CD8-positive, alpha-beta memory T cell (primary cell): ENCODE measurements around the gene DSCAM. TPM values are rescaled to one million over a fixed set of nuclear protein-coding genes. Genes with fewer than 3 reads are reported as not detected.
"Not testable (repeated sequence)": the region's sequence is repeated elsewhere in the genome, so short reads cannot be mapped to it uniquely, and the experiment has no call there.

Experiments
- CTCF ChIA-PET: fragments of 350-600 bp; sonication (Branson Sonifier 250); formaldehyde crosslinking; loops from one replicate; lab custom pipeline; 2021; ENCODE audit warnings: antibody characterized with exemption; lab: Charles Lee
- POLR2A ChIA-PET: fragments of 350-600 bp; sonication (Branson Sonifier 250); formaldehyde crosslinking; loops from one replicate; lab custom pipeline; 2021; ENCODE audit warnings: antibody characterized with exemption; lab: Charles Lee
- DNase-seq, 5 donors: peaks; one replicate each; pipeline versions ENCODE4 v3.0.0 to v3.0.0-alpha.2; 2020 to 2022; ENCODE audit warnings: mixed read lengths in 1 of 5
- H3K27ac ChIP-seq: one replicate; pipeline ENCODE4 v1.7.0; 2013; ENCODE audit warnings: low read depth, mild to moderate bottlenecking, low read length, moderate library complexity
- H3K27me3 ChIP-seq: 2 replicates; pipeline ENCODE4 v1.7.0; 2013; ENCODE audit warnings: low read length, mild to moderate bottlenecking; ENCODE audit not compliant: insufficient read depth, poor library complexity, severe bottlenecking
- H3K36me3 ChIP-seq: 2 replicates; pipeline ENCODE4 v1.7.0; 2013; ENCODE audit warnings: mild to moderate bottlenecking, low read length, moderate library complexity; ENCODE audit not compliant: insufficient read depth
- H3K4me1 ChIP-seq: 2 replicates; pipeline ENCODE4 v1.7.0; 2013; ENCODE audit warnings: mild to moderate bottlenecking, low read length, moderate library complexity; ENCODE audit not compliant: insufficient read depth
- H3K4me3 ChIP-seq: 2 replicates; pipeline ENCODE4 v1.7.0; 2013; ENCODE audit warnings: mild to moderate bottlenecking, low read length
- H3K9me3 ChIP-seq: 2 replicates; pipeline ENCODE4 v1.7.0; 2013; ENCODE audit warnings: mild to moderate bottlenecking, low read length
- H3K27ac Mint-ChIP-seq, 8 donors: one replicate each; pipeline ENCODE4 v1.8.0; 2020 to 2021; ENCODE audit warnings: mixed read lengths in 8 of 8, mild to moderate bottlenecking in 6 of 8, inconsistent platforms in 3 of 8, moderate library complexity in 3 of 8
- H3K27me3 Mint-ChIP-seq, 2 donors: one replicate each; pipeline ENCODE4 v1.8.0; 2020 to 2021; ENCODE audit warnings: mixed read lengths in 2 of 2, mild to moderate bottlenecking in 1 of 2, moderate library complexity in 1 of 2
- H3K36me3 Mint-ChIP-seq, 3 donors: one replicate each; pipeline ENCODE4 v1.8.0; 2020 to 2021; ENCODE audit warnings: mixed read lengths in 3 of 3, inconsistent platforms in 1 of 3, mild to moderate bottlenecking in 1 of 3
- H3K4me1 Mint-ChIP-seq, 3 donors: one replicate each; pipeline ENCODE4 v1.8.0; 2020 to 2021; ENCODE audit warnings: mixed read lengths in 3 of 3, inconsistent platforms in 1 of 3, mild to moderate bottlenecking in 1 of 3
- H3K4me3 Mint-ChIP-seq, 7 donors: one replicate each; pipeline ENCODE4 v1.8.0; 2020 to 2021; ENCODE audit warnings: mixed read lengths in 7 of 7, mild to moderate bottlenecking in 6 of 7, moderate library complexity in 4 of 7, inconsistent platforms in 2 of 7
- H3K9me3 Mint-ChIP-seq, 5 donors: one replicate each; pipeline ENCODE4 v1.8.0; 2020 to 2022; ENCODE audit warnings: mixed read lengths in 5 of 5, mild to moderate bottlenecking in 3 of 5, moderate library complexity in 2 of 5, inconsistent platforms in 1 of 5
- polyA plus RNA-seq: library from polyadenylated mRNA; unstranded; fragments of 300-500 nt; fragmentation: Illumina TruSeq; gene quantifications from one replicate; pipeline ENCODE4 v1.2.3, GENCODE V29; 2021
- total RNA-seq, 2 experiments: library from RNA; stranded (reverse); gene quantifications; one replicate each; pipeline ENCODE4 v1.2.3, GENCODE V29; 2021

Gene DSCAM
- total and polyA plus RNA-seq, 3 experiments from 2014 or later, result not detected

- H3K27me3 ChIP-seq, result no peaks in the 10 kb centered on the region
- no peaks in the 10 kb centered on the region for H3K27me3 Mint-ChIP-seq
- H3K4me3 ChIP-seq, result no peak overlapping the region
- ChIA-PET POLR2A (no interaction called here), CTCF (no interaction called here)
- no peaks in the 10 kb centered on the region for H3K4me1 Mint-ChIP-seq
- peaks cover 0 to 7% (median 3%) of the 10 kb centered on the region in 5 donors for H3K9me3 Mint-ChIP-seq
- H3K36me3 Mint-ChIP-seq, result peaks cover 0 to 1% (median 0%) of the 10 kb centered on the region in 3 donors
- DNase-seq, result no peak
- no peaks in the 10 kb centered on the region for H3K4me1 ChIP-seq
- no peak overlapping the region for H3K27ac ChIP-seq
- no peaks in the 10 kb centered on the region for H3K9me3 ChIP-seq
- H3K4me3 Mint-ChIP-seq, result no peak overlapping the region
- H3K27ac Mint-ChIP-seq, result no peak overlapping the region
- H3K36me3 ChIP-seq, result no peaks in the 10 kb centered on the region
Measured at GRCh38 chr21:40278345-40278744, 568.6 kb downstream of the DSCAM start.

- Mint-ChIP-seq H3K4me3 (no peak overlapping the region), H3K36me3 (peaks cover 0 to 1% (median 0%) of the 10 kb centered on the region in 3 donors), H3K9me3 (peaks cover 0 to 7% (median 4%) of the 10 kb centered on the region in 5 donors), H3K27ac (no peak overlapping the region), H3K27me3 (no peaks in the 10 kb centered on the region), H3K4me1 (no peaks in the 10 kb centered on the region)
- H3K27me3 ChIP-seq, result no peaks in the 10 kb centered on the region
- CTCF ChIA-PET, result no interaction called here
- POLR2A ChIA-PET, result no interaction called here
- no peaks in the 10 kb centered on the region for H3K4me1 ChIP-seq
- no peak for DNase-seq
- H3K36me3 ChIP-seq, result no peaks in the 10 kb centered on the region
- no peaks in the 10 kb centered on the region for H3K9me3 ChIP-seq
- H3K4me3 ChIP-seq, result no peak overlapping the region
- H3K27ac ChIP-seq, result no peak overlapping the region
Measured at GRCh38 chr21:40276001-40276400, 571.0 kb downstream of the DSCAM start.

GRCh38 chr21:40272037-40272436, 574.9 kb downstream of the DSCAM start:
- CTCF ChIA-PET, result no interaction called here
- no peak overlapping the region for H3K27ac Mint-ChIP-seq

GRCh38 chr21:40271164-40271563, 575.8 kb downstream of the DSCAM start:
- H3K4me3 ChIP-seq, result no peak overlapping the region
- H3K27me3 ChIP-seq, result no peaks in the 10 kb centered on the region
- no peak for DNase-seq
- H3K9me3 ChIP-seq, result no peaks in the 10 kb centered on the region
- H3K4me1 ChIP-seq, result no peaks in the 10 kb centered on the region
- peaks cover 2 to 11% (median 4%) of the 10 kb centered on the region in 5 donors for H3K9me3 Mint-ChIP-seq
- H3K4me3 Mint-ChIP-seq, result no peak overlapping the region
- no peak overlapping the region for H3K27ac Mint-ChIP-seq
- ChIA-PET POLR2A (no interaction called here), CTCF (no interaction called here)
- no peaks in the 10 kb centered on the region for H3K36me3 Mint-ChIP-seq
- H3K27ac ChIP-seq, result no peak overlapping the region
- no peaks in the 10 kb centered on the region for H3K27me3 Mint-ChIP-seq
- H3K36me3 ChIP-seq, result no peaks in the 10 kb centered on the region
- H3K4me1 Mint-ChIP-seq, result no peaks in the 10 kb centered on the region

More at GRCh38 chr21:40272037-40272436, 574.9 kb downstream of the DSCAM start:
- Mint-ChIP-seq H3K4me1 (no peaks in the 10 kb centered on the region), H3K4me3 (no peak overlapping the region), H3K27me3 (no peaks in the 10 kb centered on the region), H3K9me3 (peaks cover 0 to 11% (median 5%) of the 10 kb centered on the region in 5 donors), H3K36me3 (no peaks in the 10 kb centered on the region)
- H3K4me3 ChIP-seq, result no peak overlapping the region
- DNase-seq, result no peak
- no peaks in the 10 kb centered on the region for H3K36me3 ChIP-seq
- no peak overlapping the region for H3K27ac ChIP-seq
- H3K9me3 ChIP-seq, result no peaks in the 10 kb centered on the region
- H3K4me1 ChIP-seq, result no peaks in the 10 kb centered on the region
- H3K27me3 ChIP-seq, result no peaks in the 10 kb centered on the region
- POLR2A ChIA-PET, result no interaction called here

- no peaks in the 10 kb centered on the region for H3K27me3 Mint-ChIP-seq
- Histone ChIP-seq H3K4me1 (no peaks in the 10 kb centered on the region), H3K9me3 (no peaks in the 10 kb centered on the region), H3K27me3 (no peaks in the 10 kb centered on the region), H3K27ac (no peak overlapping the region), H3K36me3 (no peaks in the 10 kb centered on the region), H3K4me3 (no peak overlapping the region)
- H3K4me3 Mint-ChIP-seq, result no peak overlapping the region
- POLR2A ChIA-PET, result no interaction called here
- H3K9me3 Mint-ChIP-seq, result peaks cover 3 to 11% (median 5%) of the 10 kb centered on the region in 5 donors
- DNase-seq, result no peak
- no peak overlapping the region for H3K27ac Mint-ChIP-seq
- no peaks in the 10 kb centered on the region for H3K36me3 Mint-ChIP-seq
- H3K4me1 Mint-ChIP-seq, result no peaks in the 10 kb centered on the region
- CTCF ChIA-PET, result no interaction called here
Measured at GRCh38 chr21:40270047-40270446, 576.9 kb downstream of the DSCAM start.

GRCh38 chr21:40269239-40269638, 577.7 kb downstream of the DSCAM start:
- Histone ChIP-seq H3K4me1 (no peaks in the 10 kb centered on the region), H3K9me3 (no peaks in the 10 kb centered on the region), H3K27ac (no peak overlapping the region), H3K4me3 (no peak overlapping the region), H3K36me3 (no peaks in the 10 kb centered on the region), H3K27me3 (no peaks in the 10 kb centered on the region)
- ChIA-PET CTCF (no interaction called here), POLR2A (no interaction called here)
- Mint-ChIP-seq H3K36me3 (no peaks in the 10 kb centered on the region), H3K9me3 (peaks cover 3 to 11% (median 6%) of the 10 kb centered on the region in 5 donors), H3K27ac (no peak overlapping the region), H3K4me1 (no peaks in the 10 kb centered on the region), H3K27me3 (no peaks in the 10 kb centered on the region), H3K4me3 (no peak overlapping the region)
- no peak for DNase-seq

- H3K4me1 Mint-ChIP-seq, H3K4me1 ChIP-seq, H3K9me3 ChIP-seq, H3K4me3 Mint-ChIP-seq, H3K27me3 Mint-ChIP-seq, H3K9me3 Mint-ChIP-seq, DNase-seq, H3K27ac Mint-ChIP-seq, H3K36me3 Mint-ChIP-seq, CTCF ChIA-PET, H3K27me3 ChIP-seq, H3K36me3 ChIP-seq, H3K4me3 ChIP-seq, POLR2A ChIA-PET, H3K27ac ChIP-seq: not testable (repeated sequence)
Measured at GRCh38 chr21:40258456-40258855, 588.5 kb downstream of the DSCAM start.

- H3K9me3 ChIP-seq, result no peaks in the 10 kb centered on the region
- H3K36me3 Mint-ChIP-seq, result peaks cover 0 to 2% (median 0%) of the 10 kb centered on the region in 3 donors
- no peak overlapping the region for H3K27ac ChIP-seq
- H3K9me3 Mint-ChIP-seq, result peaks cover 2 to 7% (median 4%) of the 10 kb centered on the region in 5 donors
- DNase-seq, result no peak
- H3K27me3 Mint-ChIP-seq, result no peaks in the 10 kb centered on the region
- no peaks in the 10 kb centered on the region for H3K4me1 Mint-ChIP-seq
- no peak overlapping the region for H3K27ac Mint-ChIP-seq
- ChIA-PET POLR2A (no interaction called here), CTCF (no interaction called here)
- no peaks in the 10 kb centered on the region for H3K27me3 ChIP-seq
- no peaks in the 10 kb centered on the region for H3K36me3 ChIP-seq
- no peak overlapping the region for H3K4me3 Mint-ChIP-seq
- no peak overlapping the region for H3K4me3 ChIP-seq
- H3K4me1 ChIP-seq, result no peaks in the 10 kb centered on the region
Measured at GRCh38 chr21:40257342-40257741, 589.6 kb downstream of the DSCAM start.
